Mesothelial cell of epicardium (in vitro differentiated cells): ENCODE results near the gene TMED7. TPM values are rescaled to one million over a fixed set of nuclear protein-coding genes. Genes with fewer than 3 reads are reported as not detected.

ENCODE experiments used
- DNase-seq, 2 experiments: peaks; one replicate each; pipeline ENCODE4 v3.0.0; 2021; ENCODE audit warnings: low spot score in 2 of 2; ENCODE audit not compliant: unreplicated experiment in 2 of 2
- H3K27ac Mint-ChIP-seq: 2 replicates; pipeline ENCODE4 v1.8.0; 2021; ENCODE audit warnings: mixed read lengths
- H3K27me3 Mint-ChIP-seq: 2 replicates; pipeline ENCODE4 v1.8.0; 2021; ENCODE audit warnings: low read depth, mixed read lengths
- H3K36me3 Mint-ChIP-seq: 2 replicates; pipeline ENCODE4 v1.8.0; 2021; ENCODE audit warnings: mixed read lengths
- H3K4me1 Mint-ChIP-seq: 2 replicates; pipeline ENCODE4 v1.8.0; 2021; ENCODE audit warnings: mixed read lengths
- H3K4me3 Mint-ChIP-seq: 2 replicates; pipeline ENCODE4 v1.8.0; 2021; ENCODE audit warnings: mild to moderate bottlenecking, moderate library complexity, mixed read lengths
- H3K9me3 Mint-ChIP-seq: 2 replicates; pipeline ENCODE4 v1.8.0; 2021; ENCODE audit warnings: mixed read lengths
- CTCF ChIP-seq: fragments of 200-600 bp; sonication (generic); IDR thresholded peaks from one replicate; pipeline ENCODE4 v1.5.0; 2021; ENCODE audit warnings: antibody characterized with exemption; ENCODE audit not compliant: unreplicated experiment
- total RNA-seq: library from RNA; stranded (reverse); gene quantifications from 3 replicates; pipeline ENCODE4 v1.2.1, GENCODE V29; 2021

Gene TMED7
- total RNA-seq, 1 donor from 2014 or later: 73.3 TPM

GRCh38 chr5:115661101-115661500 is 35.3 kb upstream of the TMED7 start:
- H3K4me1 Mint-ChIP-seq: peaks cover 3% of the 10 kb centered on the region
- H3K27me3 Mint-ChIP-seq: peaks cover 1% of the 10 kb centered on the region
- no peak overlapping the region for H3K4me3 Mint-ChIP-seq
- H3K27ac Mint-ChIP-seq: peak overlapping the region; percentile 51
- no peak for DNase-seq
- no peaks in the 10 kb centered on the region for H3K36me3 Mint-ChIP-seq
- peaks cover 17% of the 10 kb centered on the region for H3K9me3 Mint-ChIP-seq
- no peak for TF ChIP-seq CTCF

GRCh38 chr5:115657881-115658233 is 32.0 kb upstream of the TMED7 start:
- peaks cover 1% of the 10 kb centered on the region for H3K27me3 Mint-ChIP-seq
- no peaks in the 10 kb centered on the region for H3K36me3 Mint-ChIP-seq
- no peak for TF ChIP-seq CTCF
- H3K4me3 Mint-ChIP-seq: no peak overlapping the region
- H3K9me3 Mint-ChIP-seq: peaks cover 13% of the 10 kb centered on the region
- peaks cover 3% of the 10 kb centered on the region for H3K4me1 Mint-ChIP-seq
- DNase-seq: no peak
- no peak overlapping the region for H3K27ac Mint-ChIP-seq

GRCh38 chr5:115657125-115657880 is 31.5 kb upstream of the TMED7 start:
- no peak overlapping the region for H3K4me3 Mint-ChIP-seq
- H3K4me1 Mint-ChIP-seq: peaks cover 3% of the 10 kb centered on the region
- H3K27me3 Mint-ChIP-seq: peaks cover 1% of the 10 kb centered on the region
- DNase-seq: no peak
- H3K36me3 Mint-ChIP-seq: no peaks in the 10 kb centered on the region
- peaks cover 13% of the 10 kb centered on the region for H3K9me3 Mint-ChIP-seq
- H3K27ac Mint-ChIP-seq: no peak overlapping the region
- TF ChIP-seq CTCF: no peak

- peaks cover 1% of the 10 kb centered on the region for H3K27me3 Mint-ChIP-seq
- H3K4me3 Mint-ChIP-seq: no peak overlapping the region
- H3K36me3 Mint-ChIP-seq: no peaks in the 10 kb centered on the region
- peaks cover 13% of the 10 kb centered on the region for H3K9me3 Mint-ChIP-seq
- no peak for TF ChIP-seq CTCF
- DNase-seq: no peak
- H3K4me1 Mint-ChIP-seq: peaks cover 3% of the 10 kb centered on the region
- no peak overlapping the region for H3K27ac Mint-ChIP-seq
Measured at GRCh38 chr5:115656404-115656803, 30.6 kb upstream of the TMED7 start.

- Mint-ChIP-seq H3K9me3 (peaks cover 13% of the 10 kb centered on the region), H3K27me3 (no peaks in the 10 kb centered on the region)
Measured at GRCh38 chr5:115655994-115656393, 30.2 kb upstream of the TMED7 start.

More at GRCh38 chr5:115655994-115656393, 30.2 kb upstream of the TMED7 start:
- Mint-ChIP-seq H3K4me1 (peaks cover under 1% of the 10 kb centered on the region), H3K4me3 (no peak overlapping the region), H3K27ac (no peak overlapping the region), H3K36me3 (no peaks in the 10 kb centered on the region)
- DNase-seq: no peak
- TF ChIP-seq CTCF: no peak
